Rectal smooth muscle tissue (tissue), 1 donor: ENCODE data around the gene MEN1.

Experiments
- H3K27ac ChIP-seq: one replicate; pipeline ENCODE4 v1.7.0; 2013; ENCODE audit warnings: low read depth, low read length, inconsistent platforms
- H3K27me3 ChIP-seq: one replicate; pipeline ENCODE4 v1.7.0; 2013; ENCODE audit warnings: low read length; ENCODE audit not compliant: control insufficient read depth, insufficient read depth
- H3K36me3 ChIP-seq: one replicate; pipeline ENCODE4 v1.7.0; 2013; ENCODE audit warnings: low read length; ENCODE audit not compliant: control insufficient read depth, insufficient read depth
- H3K4me1 ChIP-seq: one replicate; pipeline ENCODE4 v1.7.0; 2013; ENCODE audit warnings: low read length; ENCODE audit not compliant: control insufficient read depth, insufficient read depth
- H3K4me3 ChIP-seq: one replicate; pipeline ENCODE4 v1.7.0; 2013; ENCODE audit warnings: low read length
- H3K9ac ChIP-seq: one replicate; pipeline ENCODE4 v1.7.0; 2013; ENCODE audit warnings: low read length

Gene MEN1

GRCh38 chr11:64800303-64801157 is 9.8 kb downstream of the MEN1 start:
- H3K36me3 ChIP-seq = peaks cover 2% of the 10 kb centered on the region
- no peak overlapping the region for H3K27ac ChIP-seq
- H3K27me3 ChIP-seq = no peaks in the 10 kb centered on the region
- H3K4me3 ChIP-seq = no peak overlapping the region
- no peak overlapping the region for H3K9ac ChIP-seq
- peaks cover 4% of the 10 kb centered on the region for H3K4me1 ChIP-seq

GRCh38 chr11:64799623-64800302 is 10.6 kb downstream of the MEN1 start:
- H3K4me1 ChIP-seq = peaks cover 4% of the 10 kb centered on the region
- no peak overlapping the region for H3K9ac ChIP-seq
- H3K27ac ChIP-seq = no peak overlapping the region

GRCh38 chr11:64799256-64799622 is 11.1 kb downstream of the MEN1 start:
- H3K4me3 ChIP-seq = no peak overlapping the region
- H3K36me3 ChIP-seq = peaks cover 2% of the 10 kb centered on the region
- H3K27me3 ChIP-seq = no peaks in the 10 kb centered on the region
- no peak overlapping the region for H3K9ac ChIP-seq
- H3K27ac ChIP-seq = no peak overlapping the region
- H3K4me1 ChIP-seq = peaks cover 4% of the 10 kb centered on the region

More at GRCh38 chr11:64799623-64800302, 10.6 kb downstream of the MEN1 start:
- H3K27me3 ChIP-seq = no peaks in the 10 kb centered on the region
- H3K36me3 ChIP-seq = peaks cover 2% of the 10 kb centered on the region
- H3K4me3 ChIP-seq = no peak overlapping the region

GRCh38 chr11:64796757-64797541 is 13.4 kb downstream of the MEN1 start:
- Histone ChIP-seq H3K4me3 (no peak overlapping the region), H3K36me3 (peaks cover 2% of the 10 kb centered on the region), H3K27ac (no peak overlapping the region), H3K9ac (no peak overlapping the region), H3K4me1 (no peaks in the 10 kb centered on the region), H3K27me3 (no peaks in the 10 kb centered on the region)

DNA sequence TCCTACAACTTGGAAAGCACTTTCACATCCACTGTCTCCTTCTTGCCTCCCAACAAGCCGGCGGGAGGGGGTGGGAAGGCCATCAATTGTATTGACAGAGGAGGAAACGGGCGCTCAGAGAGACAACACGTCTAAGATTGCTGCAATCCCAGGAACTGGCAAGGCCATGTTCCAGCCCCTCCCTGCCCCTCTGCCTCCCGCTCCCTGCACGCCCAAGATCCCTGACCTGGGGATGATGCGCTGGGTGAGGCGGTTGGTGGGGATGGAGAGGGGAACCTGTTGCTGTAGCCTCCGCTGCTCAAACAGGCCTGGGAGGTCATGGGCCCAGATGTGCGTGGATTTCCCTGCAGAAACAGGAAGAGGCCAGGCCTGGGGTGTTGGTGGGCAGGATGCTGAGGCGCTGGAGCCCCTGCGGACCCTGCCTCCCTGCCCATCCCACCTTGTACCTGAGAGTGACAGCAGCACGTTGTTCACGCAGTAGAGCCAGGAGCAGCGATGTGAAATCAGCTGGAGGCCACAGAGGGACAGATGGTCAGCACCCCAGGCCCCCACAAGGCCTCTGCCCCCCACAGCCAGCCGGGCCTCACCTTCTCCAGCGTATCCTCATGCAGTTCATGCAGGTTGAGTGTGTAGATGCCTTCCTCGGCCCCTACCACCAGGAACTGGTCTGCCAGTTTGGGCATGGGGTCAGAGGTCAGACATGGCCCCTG is 14.1 kb downstream of the MEN1 start:
- H3K4me3 ChIP-seq = no peak overlapping the region
- peaks cover 2% of the 10 kb centered on the region for H3K36me3 ChIP-seq
- H3K27me3 ChIP-seq = no peaks in the 10 kb centered on the region
- no peak overlapping the region for H3K9ac ChIP-seq
- no peak overlapping the region for H3K27ac ChIP-seq
- H3K4me1 ChIP-seq = no peaks in the 10 kb centered on the region

- Histone ChIP-seq H3K27ac (no peak overlapping the region), H3K4me1 (no peaks in the 10 kb centered on the region), H3K9ac (no peak overlapping the region), H3K4me3 (no peak overlapping the region), H3K27me3 (no peaks in the 10 kb centered on the region), H3K36me3 (peaks cover 5% of the 10 kb centered on the region)
Measured at GRCh38 chr11:64794526-64794925, 15.8 kb downstream of the MEN1 start.

DNA sequence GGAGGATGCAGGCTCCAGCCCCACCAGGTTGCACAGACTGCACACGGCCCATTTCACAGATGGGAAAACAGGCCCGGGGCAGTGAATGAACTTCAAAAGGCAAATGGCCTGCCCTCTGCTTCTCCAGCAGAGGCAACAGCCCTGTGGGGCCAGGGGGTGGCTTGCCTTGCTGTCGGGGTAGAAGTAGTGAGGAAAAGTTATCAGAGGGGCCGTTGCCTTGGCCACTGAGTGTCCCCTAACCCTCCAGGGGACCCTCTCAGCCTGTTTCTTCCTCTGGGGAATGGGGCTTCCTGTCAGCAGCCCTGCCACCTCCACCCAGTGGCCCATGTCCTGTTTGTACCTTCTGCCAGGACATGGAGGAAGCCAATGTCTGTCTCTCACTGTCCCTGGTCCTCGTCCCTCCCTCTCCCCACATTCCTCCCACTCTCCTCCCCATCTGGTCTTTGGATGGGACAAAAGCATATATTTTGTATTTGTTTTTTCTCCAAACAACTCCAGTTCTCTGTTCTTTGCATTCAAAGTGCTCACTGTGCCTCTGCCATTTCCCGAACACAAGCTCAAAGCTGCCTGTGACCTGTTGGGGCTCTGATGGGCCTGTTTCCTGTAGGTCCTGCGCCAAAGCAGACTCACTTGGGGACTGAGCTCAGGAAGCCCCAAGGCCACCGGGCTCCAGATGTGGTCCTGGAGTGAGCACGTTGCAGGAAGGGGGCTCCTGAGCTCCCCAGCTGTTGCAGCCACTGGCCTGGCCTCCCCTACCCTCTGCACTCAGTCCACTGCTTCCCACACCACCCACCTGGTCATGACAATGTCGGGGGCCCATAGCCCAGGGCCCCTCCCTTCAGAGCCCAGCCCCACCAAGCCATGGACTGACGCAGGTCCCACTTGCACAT is 16.8 kb downstream of the MEN1 start:
- H3K27ac ChIP-seq = no peak overlapping the region
- H3K27me3 ChIP-seq = no peaks in the 10 kb centered on the region
- no peak overlapping the region for H3K4me3 ChIP-seq
- H3K36me3 ChIP-seq = peaks cover 5% of the 10 kb centered on the region
- H3K9ac ChIP-seq = no peak overlapping the region
- H3K4me1 ChIP-seq = no peaks in the 10 kb centered on the region

GRCh38 chr11:64792482-64792881 is 17.9 kb downstream of the MEN1 start:
- H3K27me3 ChIP-seq = no peaks in the 10 kb centered on the region
- H3K9ac ChIP-seq = no peak overlapping the region
- H3K27ac ChIP-seq = no peak overlapping the region
- no peak overlapping the region for H3K4me3 ChIP-seq
- peaks cover 5% of the 10 kb centered on the region for H3K36me3 ChIP-seq
- H3K4me1 ChIP-seq = no peaks in the 10 kb centered on the region

DNA sequence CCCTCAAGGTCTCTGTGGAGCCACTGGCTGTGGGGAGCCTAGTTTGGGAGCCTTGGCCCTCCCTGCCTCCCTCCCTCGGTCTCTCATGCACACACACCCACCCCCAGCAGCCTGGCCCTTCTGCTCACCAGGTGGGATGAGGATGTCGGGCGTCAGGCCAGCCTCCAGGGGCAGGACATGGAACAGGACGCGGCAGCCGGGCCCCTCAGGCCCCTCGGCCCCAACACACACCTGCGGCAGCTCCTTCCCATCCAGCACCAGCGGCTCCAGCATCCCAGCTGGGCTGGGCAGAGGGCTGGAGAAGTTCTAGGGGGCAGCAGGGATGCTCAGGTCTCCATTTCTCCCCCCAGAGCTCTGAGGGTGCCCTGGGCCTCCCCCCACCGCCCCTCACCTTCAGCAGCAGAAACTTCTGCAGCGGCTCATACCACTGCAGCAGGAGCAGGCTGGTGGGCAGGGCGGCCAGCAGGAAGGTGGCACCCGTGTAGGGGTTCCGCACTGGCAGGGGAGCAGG is 18.5 kb downstream of the MEN1 start:
- no peaks in the 10 kb centered on the region for H3K4me1 ChIP-seq
- no peak overlapping the region for H3K9ac ChIP-seq
- H3K27ac ChIP-seq = no peak overlapping the region
- H3K27me3 ChIP-seq = no peaks in the 10 kb centered on the region
- H3K4me3 ChIP-seq = no peak overlapping the region
- peaks cover 3% of the 10 kb centered on the region for H3K36me3 ChIP-seq

DNA sequence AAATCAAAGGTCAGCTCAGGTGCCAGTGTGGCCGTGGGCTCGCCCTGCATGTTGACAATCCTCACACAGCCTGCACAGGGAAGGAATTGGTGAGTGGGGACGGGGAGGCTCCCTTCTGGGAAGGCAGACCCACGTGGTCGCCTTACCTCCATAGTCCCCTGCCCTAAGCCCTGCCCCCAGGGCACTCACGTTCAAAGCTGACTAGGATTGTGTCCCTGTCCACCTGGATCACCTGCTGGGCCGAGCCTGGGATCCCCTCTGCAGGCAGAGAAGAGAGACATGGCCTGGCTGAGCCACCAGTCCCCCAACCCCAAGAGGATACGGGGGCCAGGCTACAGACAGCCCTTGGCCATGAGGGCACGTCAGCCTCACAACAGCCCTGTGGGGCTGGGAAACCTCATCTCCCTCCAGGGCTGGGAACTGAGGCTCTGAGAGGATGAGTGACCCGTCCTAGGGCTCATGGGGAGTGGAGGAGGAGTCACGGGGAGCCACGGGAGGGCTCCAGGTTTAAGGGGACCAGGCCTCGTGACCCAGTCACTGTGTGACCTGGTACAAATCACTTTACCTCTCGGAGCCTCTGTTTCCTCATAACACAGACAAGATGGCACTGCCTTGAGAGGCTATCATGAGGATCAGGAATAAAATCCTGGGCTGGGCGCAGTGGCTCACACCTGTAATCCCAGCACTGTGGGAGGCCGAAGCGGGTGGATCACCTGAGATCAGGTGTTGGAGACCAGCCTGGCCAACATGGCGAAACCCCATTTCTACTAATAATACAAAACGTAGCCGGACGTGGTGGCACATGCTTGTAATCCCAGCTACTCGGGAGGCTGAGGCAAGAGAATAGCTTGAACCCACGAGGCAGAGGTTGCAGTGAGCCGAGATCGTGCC is 19.9 kb downstream of the MEN1 start:
- peaks cover 3% of the 10 kb centered on the region for H3K36me3 ChIP-seq
- H3K4me3 ChIP-seq = no peak overlapping the region
- H3K4me1 ChIP-seq = no peaks in the 10 kb centered on the region
- no peaks in the 10 kb centered on the region for H3K27me3 ChIP-seq
- no peak overlapping the region for H3K9ac ChIP-seq
- no peak overlapping the region for H3K27ac ChIP-seq
